SK-N-SH treated with all-trans-retinoic acid at 6 μM for 48 hours (cell line): Measurements from ENCODE around the gene CALU.

Experiments used
- ATAC-seq: fragments of 200-7000 bp; cut with Tn5 transposase; 3 replicates; pipeline ENCODE4 v1.9.1; 2020; ENCODE audit warnings: mild to moderate bottlenecking, moderate library complexity
- ARNTL ChIP-seq: fragments of 450-650 bp; formaldehyde crosslinking; IDR thresholded peaks from 2 replicates; pipeline ENCODE4 v1.5.0; 2020; ENCODE audit warnings: low read depth, mild to moderate bottlenecking, moderate library complexity, borderline replicate concordance
- BACH2 ChIP-seq: fragments of 250-450 bp; sonication (Bioruptor Pico); IDR thresholded peaks from 2 replicates; pipeline ENCODE4 v1.9.0; 2021; ENCODE audit warnings: mild to moderate bottlenecking, borderline replicate concordance
- CSDC2 ChIP-seq: fragments of 250-450 bp; sonication (Bioruptor Pico); IDR thresholded peaks from 2 replicates; pipeline ENCODE4 v1.5.0; 2020; ENCODE audit warnings: mild to moderate bottlenecking, moderate library complexity
- ESRRG ChIP-seq: fragments of 250-450 bp; sonication (Bioruptor Pico); IDR thresholded peaks from 2 replicates; pipeline ENCODE4 v1.6.1; 2021; ENCODE audit warnings: mild to moderate bottlenecking
- GLIS3 ChIP-seq: fragments of 250-450 bp; sonication (Bioruptor Pico); IDR thresholded peaks from 2 replicates; pipeline ENCODE4 v1.5.0; 2020; ENCODE audit warnings: mild to moderate bottlenecking, moderate library complexity
- OSR1 ChIP-seq: fragments of 250-450 bp; sonication (Bioruptor Pico); IDR thresholded peaks from 2 replicates; pipeline ENCODE4 v1.8.0; 2022; ENCODE audit warnings: moderate library complexity, mild to moderate bottlenecking, inconsistent platforms
- RARB ChIP-seq: fragments of 250-450 bp; sonication (Bioruptor Pico); IDR thresholded peaks from 2 replicates; pipeline ENCODE4 v1.8.0; 2021; ENCODE audit warnings: mild to moderate bottlenecking, moderate library complexity
- TCF4 ChIP-seq: fragments of 250-450 bp; sonication (Bioruptor Pico); IDR thresholded peaks from 2 replicates; pipeline ENCODE4 v1.8.0; 2021; ENCODE audit warnings: mild to moderate bottlenecking, moderate library complexity, borderline replicate concordance
- TOX ChIP-seq: fragments of 250-450 bp; sonication (Bioruptor Pico); IDR thresholded peaks from 2 replicates; pipeline ENCODE4 v1.8.0; 2021; ENCODE audit warnings: mild to moderate bottlenecking, moderate library complexity, borderline replicate concordance
- ZFP3 ChIP-seq: fragments of 250-450 bp; sonication (Bioruptor Pico); IDR thresholded peaks from 2 replicates; pipeline ENCODE4 v1.5.0; 2020; ENCODE audit warnings: mild to moderate bottlenecking, moderate library complexity
- ZFP30 ChIP-seq: fragments of 450-650 bp; formaldehyde crosslinking; IDR thresholded peaks from 2 replicates; pipeline ENCODE4 v1.5.0; 2022; ENCODE audit warnings: mild to moderate bottlenecking, moderate library complexity
- ZNF565 ChIP-seq: fragments of 450-650 bp; formaldehyde crosslinking; conservative IDR thresholded peaks from 2 replicates; pipeline ENCODE4 v1.5.0; 2020; ENCODE audit warnings: low read depth, mild to moderate bottlenecking, moderate library complexity
- ZNF70 ChIP-seq: fragments of 450-650 bp; formaldehyde crosslinking; IDR thresholded peaks from 2 replicates; pipeline ENCODE4 v1.5.0; 2020; ENCODE audit warnings: mild to moderate bottlenecking, moderate library complexity
- ZNF8 ChIP-seq: fragments of 450-650 bp; formaldehyde crosslinking; IDR thresholded peaks from 2 replicates; pipeline ENCODE4 v1.5.0; 2020; ENCODE audit warnings: mild to moderate bottlenecking, moderate library complexity
- TF ChIP-seq, protein P1 (sequence below): fragments of 250-450 bp; sonication (Bioruptor Pico); IDR thresholded peaks from 2 replicates; pipeline ENCODE4 v1.5.1; 2020; ENCODE audit warnings: low read depth, mild to moderate bottlenecking, moderate library complexity
- TF ChIP-seq, protein P2 (sequence below): fragments of 250-450 bp; sonication (Bioruptor Pico); IDR thresholded peaks from 2 replicates; pipeline ENCODE4 v1.8.0; 2020; ENCODE audit warnings: mild to moderate bottlenecking, moderate library complexity, borderline replicate concordance
- TF ChIP-seq, protein P3 (sequence below): fragments of 250-450 bp; sonication (Bioruptor Pico); IDR thresholded peaks from 2 replicates; pipeline ENCODE4 v1.8.0; 2021; ENCODE audit warnings: low read depth, mild to moderate bottlenecking, moderate library complexity, borderline replicate concordance
- TF ChIP-seq, protein P4 (sequence below): fragments of 250-450 bp; sonication (Bioruptor Pico); IDR thresholded peaks from 2 replicates; pipeline ENCODE4 v1.5.0; 2020; ENCODE audit warnings: mild to moderate bottlenecking, moderate library complexity
- TF ChIP-seq, protein P5 (sequence below): fragments of 250-450 bp; sonication (Bioruptor Pico); IDR thresholded peaks from 2 replicates; pipeline ENCODE4 v1.5.1; 2021; ENCODE audit warnings: mild to moderate bottlenecking, moderate library complexity

Gene CALU

DNA sequence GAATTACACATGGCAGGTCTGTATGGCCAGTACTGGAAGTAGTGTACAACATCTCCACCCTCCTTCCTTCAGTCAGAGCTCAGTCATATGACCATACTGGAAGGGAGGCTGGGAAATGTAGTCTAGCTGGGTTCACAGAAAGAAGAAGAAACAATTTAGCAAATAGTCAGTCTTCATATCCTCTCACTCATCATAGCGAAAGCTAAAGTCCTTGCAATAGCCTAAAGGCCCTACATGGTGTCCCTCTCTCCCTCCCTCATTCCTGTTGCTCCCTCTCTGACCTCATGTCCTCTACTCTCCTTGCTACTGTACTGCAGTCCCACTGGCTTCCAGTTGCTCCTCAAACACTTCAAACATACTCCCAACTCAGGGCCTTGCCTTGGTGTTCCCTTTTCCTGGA is 4.3 kb upstream of the CALU start:
- TF ChIP-seq ZNF8 (CRISPR knock-in tag) (no peak), ZFP3 (CRISPR knock-in tag) (no peak), BACH2 (CRISPR knock-in tag) (no peak), TCF4 (CRISPR knock-in tag) (no peak), ESRRG (CRISPR knock-in tag) (no peak), ZNF565 (CRISPR knock-in tag) (no peak), GLIS3 (CRISPR knock-in tag) (no peak), RARB (CRISPR knock-in tag) (no peak), ARNTL (CRISPR knock-in tag) (no peak), ZFP30 (CRISPR knock-in tag) (no peak), TOX (CRISPR knock-in tag) (no peak), OSR1 (CRISPR knock-in tag) (no peak), CSDC2 (CRISPR knock-in tag) (no peak)
- TF ChIP-seq, protein P1, sequence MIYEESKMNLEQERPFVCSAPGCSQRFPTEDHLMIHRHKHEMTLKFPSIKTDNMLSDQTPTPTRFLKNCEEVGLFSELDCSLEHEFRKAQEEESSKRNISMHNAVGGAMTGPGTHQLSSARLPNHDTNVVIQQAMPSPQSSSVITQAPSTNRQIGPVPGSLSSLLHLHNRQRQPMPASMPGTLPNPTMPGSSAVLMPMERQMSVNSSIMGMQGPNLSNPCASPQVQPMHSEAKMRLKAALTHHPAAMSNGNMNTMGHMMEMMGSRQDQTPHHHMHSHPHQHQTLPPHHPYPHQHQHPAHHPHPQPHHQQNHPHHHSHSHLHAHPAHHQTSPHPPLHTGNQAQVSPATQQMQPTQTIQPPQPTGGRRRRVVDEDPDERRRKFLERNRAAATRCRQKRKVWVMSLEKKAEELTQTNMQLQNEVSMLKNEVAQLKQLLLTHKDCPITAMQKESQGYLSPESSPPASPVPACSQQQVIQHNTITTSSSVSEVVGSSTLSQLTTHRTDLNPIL: no peak
- TF ChIP-seq, protein P2, sequence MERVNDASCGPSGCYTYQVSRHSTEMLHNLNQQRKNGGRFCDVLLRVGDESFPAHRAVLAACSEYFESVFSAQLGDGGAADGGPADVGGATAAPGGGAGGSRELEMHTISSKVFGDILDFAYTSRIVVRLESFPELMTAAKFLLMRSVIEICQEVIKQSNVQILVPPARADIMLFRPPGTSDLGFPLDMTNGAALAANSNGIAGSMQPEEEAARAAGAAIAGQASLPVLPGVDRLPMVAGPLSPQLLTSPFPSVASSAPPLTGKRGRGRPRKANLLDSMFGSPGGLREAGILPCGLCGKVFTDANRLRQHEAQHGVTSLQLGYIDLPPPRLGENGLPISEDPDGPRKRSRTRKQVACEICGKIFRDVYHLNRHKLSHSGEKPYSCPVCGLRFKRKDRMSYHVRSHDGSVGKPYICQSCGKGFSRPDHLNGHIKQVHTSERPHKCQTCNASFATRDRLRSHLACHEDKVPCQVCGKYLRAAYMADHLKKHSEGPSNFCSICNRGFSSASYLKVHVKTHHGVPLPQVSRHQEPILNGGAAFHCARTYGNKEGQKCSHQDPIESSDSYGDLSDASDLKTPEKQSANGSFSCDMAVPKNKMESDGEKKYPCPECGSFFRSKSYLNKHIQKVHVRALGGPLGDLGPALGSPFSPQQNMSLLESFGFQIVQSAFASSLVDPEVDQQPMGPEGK (CRISPR knock-in tag): no peak
- TF ChIP-seq, protein P3, sequence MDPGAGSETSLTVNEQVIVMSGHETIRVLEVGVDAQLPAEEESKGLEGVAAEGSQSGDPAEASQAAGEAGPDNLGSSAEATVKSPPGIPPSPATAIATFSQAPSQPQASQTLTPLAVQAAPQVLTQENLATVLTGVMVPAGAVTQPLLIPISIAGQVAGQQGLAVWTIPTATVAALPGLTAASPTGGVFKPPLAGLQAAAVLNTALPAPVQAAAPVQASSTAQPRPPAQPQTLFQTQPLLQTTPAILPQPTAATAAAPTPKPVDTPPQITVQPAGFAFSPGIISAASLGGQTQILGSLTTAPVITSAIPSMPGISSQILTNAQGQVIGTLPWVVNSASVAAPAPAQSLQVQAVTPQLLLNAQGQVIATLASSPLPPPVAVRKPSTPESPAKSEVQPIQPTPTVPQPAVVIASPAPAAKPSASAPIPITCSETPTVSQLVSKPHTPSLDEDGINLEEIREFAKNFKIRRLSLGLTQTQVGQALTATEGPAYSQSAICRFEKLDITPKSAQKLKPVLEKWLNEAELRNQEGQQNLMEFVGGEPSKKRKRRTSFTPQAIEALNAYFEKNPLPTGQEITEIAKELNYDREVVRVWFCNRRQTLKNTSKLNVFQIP (CRISPR knock-in tag): no peak
- TF ChIP-seq, protein P4, sequence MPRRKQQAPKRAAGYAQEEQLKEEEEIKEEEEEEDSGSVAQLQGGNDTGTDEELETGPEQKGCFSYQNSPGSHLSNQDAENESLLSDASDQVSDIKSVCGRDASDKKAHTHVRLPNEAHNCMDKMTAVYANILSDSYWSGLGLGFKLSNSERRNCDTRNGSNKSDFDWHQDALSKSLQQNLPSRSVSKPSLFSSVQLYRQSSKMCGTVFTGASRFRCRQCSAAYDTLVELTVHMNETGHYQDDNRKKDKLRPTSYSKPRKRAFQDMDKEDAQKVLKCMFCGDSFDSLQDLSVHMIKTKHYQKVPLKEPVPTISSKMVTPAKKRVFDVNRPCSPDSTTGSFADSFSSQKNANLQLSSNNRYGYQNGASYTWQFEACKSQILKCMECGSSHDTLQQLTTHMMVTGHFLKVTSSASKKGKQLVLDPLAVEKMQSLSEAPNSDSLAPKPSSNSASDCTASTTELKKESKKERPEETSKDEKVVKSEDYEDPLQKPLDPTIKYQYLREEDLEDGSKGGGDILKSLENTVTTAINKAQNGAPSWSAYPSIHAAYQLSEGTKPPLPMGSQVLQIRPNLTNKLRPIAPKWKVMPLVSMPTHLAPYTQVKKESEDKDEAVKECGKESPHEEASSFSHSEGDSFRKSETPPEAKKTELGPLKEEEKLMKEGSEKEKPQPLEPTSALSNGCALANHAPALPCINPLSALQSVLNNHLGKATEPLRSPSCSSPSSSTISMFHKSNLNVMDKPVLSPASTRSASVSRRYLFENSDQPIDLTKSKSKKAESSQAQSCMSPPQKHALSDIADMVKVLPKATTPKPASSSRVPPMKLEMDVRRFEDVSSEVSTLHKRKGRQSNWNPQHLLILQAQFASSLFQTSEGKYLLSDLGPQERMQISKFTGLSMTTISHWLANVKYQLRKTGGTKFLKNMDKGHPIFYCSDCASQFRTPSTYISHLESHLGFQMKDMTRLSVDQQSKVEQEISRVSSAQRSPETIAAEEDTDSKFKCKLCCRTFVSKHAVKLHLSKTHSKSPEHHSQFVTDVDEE (CRISPR knock-in tag): no peak
- TF ChIP-seq, protein P5, sequence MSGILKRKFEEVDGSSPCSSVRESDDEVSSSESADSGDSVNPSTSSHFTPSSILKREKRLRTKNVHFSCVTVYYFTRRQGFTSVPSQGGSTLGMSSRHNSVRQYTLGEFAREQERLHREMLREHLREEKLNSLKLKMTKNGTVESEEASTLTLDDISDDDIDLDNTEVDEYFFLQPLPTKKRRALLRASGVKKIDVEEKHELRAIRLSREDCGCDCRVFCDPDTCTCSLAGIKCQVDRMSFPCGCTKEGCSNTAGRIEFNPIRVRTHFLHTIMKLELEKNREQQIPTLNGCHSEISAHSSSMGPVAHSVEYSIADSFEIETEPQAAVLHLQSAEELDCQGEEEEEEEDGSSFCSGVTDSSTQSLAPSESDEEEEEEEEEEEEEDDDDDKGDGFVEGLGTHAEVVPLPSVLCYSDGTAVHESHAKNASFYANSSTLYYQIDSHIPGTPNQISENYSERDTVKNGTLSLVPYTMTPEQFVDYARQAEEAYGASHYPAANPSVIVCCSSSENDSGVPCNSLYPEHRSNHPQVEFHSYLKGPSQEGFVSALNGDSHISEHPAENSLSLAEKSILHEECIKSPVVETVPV: no peak
- TF ChIP-seq, all 23 proteins: peak for 0

DNA sequence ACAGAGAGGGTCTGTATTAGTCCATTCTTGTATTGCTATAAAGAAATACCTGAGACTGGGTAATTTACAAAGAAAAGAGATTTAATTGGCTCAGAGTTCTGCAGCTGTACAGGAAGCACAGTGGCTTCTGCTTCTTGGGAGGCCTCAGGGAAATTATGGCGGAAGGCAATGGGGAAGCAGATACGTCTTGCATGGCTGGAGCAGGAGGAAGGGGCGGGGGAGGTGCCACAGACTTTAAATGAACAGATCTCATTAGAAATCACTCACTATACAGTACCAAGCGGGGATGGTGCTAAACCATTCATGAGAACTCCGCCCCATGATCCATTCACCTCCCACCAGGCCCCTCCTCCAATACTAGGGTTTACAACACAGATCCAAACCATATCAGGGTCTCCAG is 3.7 kb upstream of the CALU start:
- ATAC-seq: no peak
- TF ChIP-seq ZFP3 (CRISPR knock-in tag) (no peak), BACH2 (CRISPR knock-in tag) (no peak), GLIS3 (CRISPR knock-in tag) (no peak), ZNF70 (no peak), TCF4 (CRISPR knock-in tag) (no peak), CSDC2 (CRISPR knock-in tag) (no peak), OSR1 (CRISPR knock-in tag) (no peak)
- TF ChIP-seq, protein P3 (CRISPR knock-in tag): no peak
- TF ChIP-seq, protein P5: no peak

More for the DNA sequence above, 4.3 kb upstream of the CALU start:
- no peak for ATAC-seq
